Upper lobe of left lung (tissue), 6 donors: ENCODE data around the gene SPACDR. TPM values are rescaled to one million over a fixed set of nuclear protein-coding genes. Genes with fewer than 3 reads are reported as not detected.

Source experiments
- ATAC-seq, 2 donors: fragments of 200-7000 bp; cut with Tn5 transposase; one replicate each; pipeline ENCODE4 v1.9.1; 2022; ENCODE audit warnings: mild to moderate bottlenecking in 2 of 2, moderate library complexity in 2 of 2; ENCODE audit not compliant: low FRiP score in 2 of 2
- DNase-seq, 2 donors: peaks; one replicate each; pipeline ENCODE4 v3.0.0-alpha.2; 2019 to 2020
- H3K27ac ChIP-seq, 4 donors: fragments of 200-600 bp; sonication (generic); one replicate each; pipeline ENCODE4 v1.5.1; 2016 to 2019
- H3K27me3 ChIP-seq, 4 donors: fragments of 200-600 bp; sonication (generic); one replicate each; pipeline ENCODE4 v1.5.1; 2017 to 2019
- H3K36me3 ChIP-seq, 4 donors: fragments of 200-600 bp; sonication (generic); one replicate each; pipeline ENCODE4 v1.5.1; 2016 to 2019
- H3K4me1 ChIP-seq, 4 donors: fragments of 200-600 bp; sonication (generic); one replicate each; pipeline ENCODE4 v1.5.1; 2018 to 2019
- H3K4me3 ChIP-seq, 4 donors: fragments of 200-600 bp; sonication (generic); one replicate each; pipeline ENCODE4 v1.5.1; 2017 to 2019; ENCODE audit warnings: mild to moderate bottlenecking in 2 of 4, moderate library complexity in 1 of 4
- H3K9me3 ChIP-seq, 4 donors: fragments of 200-600 bp; sonication (generic); one replicate each; pipeline ENCODE4 v1.5.1; 2018 to 2019
- CTCF ChIP-seq, 6 experiments: fragments of 450-650 bp in 4 of 6; fragments of 200-600 bp in 2 of 6; sonication (generic) in 2 of 6; IDR thresholded peaks; one replicate each; pipeline ENCODE4 v1.5.1; 2016 to 2019; ENCODE audit warnings: antibody characterized with exemption in 6 of 6
- EP300 ChIP-seq, 4 donors: sonication (generic); formaldehyde crosslinking; IDR thresholded peaks; one replicate each; pipeline ENCODE4 v1.5.1; 2017; ENCODE audit warnings: antibody characterized with exemption in 4 of 4, control low read depth in 2 of 4
- POLR2A ChIP-seq, 4 donors: fragments of 450-650 bp; IDR thresholded peaks; one replicate each; pipeline ENCODE4 v1.5.1; 2016 to 2017; ENCODE audit warnings: antibody characterized with exemption in 4 of 4, mild to moderate bottlenecking in 2 of 4
- POLR2AphosphoS5 ChIP-seq, 2 donors: sonication (generic); formaldehyde crosslinking; IDR thresholded peaks; one replicate each; pipeline ENCODE4 v1.5.1; 2017; ENCODE audit warnings: antibody characterized with exemption in 2 of 2
- WGBS, 2 donors: methylation state at CpG; one replicate each; pipeline ENCODE4 v1.1.5; 2017 to 2018; 5-methylcytosine and 5-hydroxymethylcytosine counted together
- total RNA-seq, 6 donors: library from RNA; depleted of rRNA in 4 of 6; stranded (reverse); fragments of >200 nt in 4 of 6; gene quantifications; one replicate each; pipeline versions ENCODE4 v1.1.0 to v1.2.1, GENCODE V29; 2016 to 2021
- donor health status: DM: no; HTN: no; CAD: no; lungs with moderate emphysema.
- donor health status: DM: no; HTN: yes; CAD: no; lungs with severe emphysema.

SPACDR gene
- total RNA-seq, 6 donors from 2014 or later: 0.59 to 2.1 (median 1.3) TPM; not detected in 2

- DNase-seq (peak in 1 of 2 donors; percentile 78), ATAC-seq (no peak)
- no peak for TF ChIP-seq POLR2A (IDR thresholded peaks at IDR 0.05)
- TF ChIP-seq CTCF (IDR thresholded peaks at IDR 0.05): no peak
- H3K4me3 ChIP-seq: no peak overlapping the region
- 93 to 95% methylated on average over 23 to 41 of the region's 44 CpGs for WGBS, 2 donors
- no peaks in the 10 kb centered on the region for H3K9me3 ChIP-seq
- no peaks in the 10 kb centered on the region for H3K27me3 ChIP-seq
- no peak overlapping the region for H3K27ac ChIP-seq
- no peaks in the 10 kb centered on the region for H3K36me3 ChIP-seq
- peaks cover 5 to 12% (median 11%) of the 10 kb centered on the region in 4 donors for H3K4me1 ChIP-seq
These were observed 24.5 kb upstream of the SPACDR start for GRCh38 chr7:100488333-100489095.

- DNase-seq: peak in 1 of 2 donors; percentile 84
- 82 to 86% methylated on average over 18 to 28 of the region's 30 CpGs for WGBS, 2 donors
- ATAC-seq: no peak
These were observed 22.8 kb upstream of the SPACDR start for GRCh38 chr7:100486753-100487446.

GRCh38 chr7:100486111-100486636, 22.1 kb upstream of the SPACDR start:
- Histone ChIP-seq H3K36me3 (no peaks in the 10 kb centered on the region), H3K27ac (no peak overlapping the region), H3K27me3 (no peaks in the 10 kb centered on the region), H3K9me3 (no peaks in the 10 kb centered on the region), H3K4me3 (no peak overlapping the region), H3K4me1 (peaks cover 6 to 17% (median 13%) of the 10 kb centered on the region in 4 donors)
- DNase-seq (no peak), ATAC-seq (no peak)
- TF ChIP-seq POLR2A (IDR thresholded peaks at IDR 0.05) (no peak), POLR2AphosphoS5 (IDR thresholded peaks at IDR 0.05) (no peak), EP300 (IDR thresholded peaks at IDR 0.05) (no peak), CTCF (IDR thresholded peaks at IDR 0.05) (no peak)
- 91 to 93% methylated on average over 4 to 5 of the region's 5 CpGs for WGBS, 2 donors

More at GRCh38 chr7:100486753-100487446, 22.8 kb upstream of the SPACDR start:
- H3K4me1 ChIP-seq: peaks cover 6 to 17% (median 13%) of the 10 kb centered on the region in 4 donors
- H3K27ac ChIP-seq: no peak overlapping the region
- no peak for TF ChIP-seq POLR2AphosphoS5 (IDR thresholded peaks at IDR 0.05)
- TF ChIP-seq EP300 (IDR thresholded peaks at IDR 0.05): no peak
- no peak for TF ChIP-seq CTCF (IDR thresholded peaks at IDR 0.05)
- no peak for TF ChIP-seq POLR2A (IDR thresholded peaks at IDR 0.05)
- no peaks in the 10 kb centered on the region for H3K36me3 ChIP-seq
- H3K4me3 ChIP-seq: no peak overlapping the region
- no peaks in the 10 kb centered on the region for H3K9me3 ChIP-seq
- H3K27me3 ChIP-seq: no peaks in the 10 kb centered on the region

GRCh38 chr7:100485471-100485876, 21.4 kb upstream of the SPACDR start:
- 91 to 100% methylated on average over 2 to 4 of the region's 4 CpGs for WGBS, 2 donors
- DNase-seq (no peak), ATAC-seq (no peak)
- TF ChIP-seq POLR2AphosphoS5 (IDR thresholded peaks at IDR 0.05) (no peak), CTCF (IDR thresholded peaks at IDR 0.05) (no peak), POLR2A (IDR thresholded peaks at IDR 0.05) (no peak), EP300 (IDR thresholded peaks at IDR 0.05) (no peak)
- Histone ChIP-seq H3K9me3 (no peaks in the 10 kb centered on the region), H3K27ac (no peak overlapping the region), H3K4me1 (peaks cover 6 to 17% (median 13%) of the 10 kb centered on the region in 4 donors), H3K4me3 (no peak overlapping the region), H3K36me3 (no peaks in the 10 kb centered on the region), H3K27me3 (no peaks in the 10 kb centered on the region)
